K562 (cell line): Measurements from ENCODE around the gene HOXA10. TPM values are rescaled to one million over a fixed set of nuclear protein-coding genes. Genes with fewer than 3 reads are reported as not detected.

Experiments
- ATAC-seq: fragments of 200-7000 bp; cut with Tn5 transposase; 3 replicates; pipeline ENCODE4 v1.9.1; 2020; ENCODE audit warnings: moderate library complexity
- BruUV-seq: library from RNA; stranded (reverse); fragments of 400-500 nt; replicated peaks from 2 replicates; lab custom pipeline; 2021; lab: Mats Ljungman, UMichigan
- CTCF ChIA-PET: fragments of 300-600 bp; formaldehyde crosslinking; extraction: SDS; loops from one replicate; lab custom pipeline; 2021; ENCODE audit warnings: low intra/inter-chr PET ratio; lab: Yijun Ruan, JAX
- POLR2A ChIA-PET: fragments of 300-600, 350-650 bp; sonication (Branson Sonifier 250); formaldehyde crosslinking; extraction: SDS; loops from one replicate; lab custom pipeline; 2021; ENCODE audit warnings: antibody characterized with exemption, inconsistent platforms; lab: Yijun Ruan, JAX
- DNase-seq, 4 experiments: peaks; one replicate each; pipeline versions ENCODE4 v3.0.0 to v3.0.0-alpha.2; 2011 to 2018; ENCODE audit warnings: low spot score in 3 of 4, mixed read lengths in 3 of 4; ENCODE audit errors: extremely low read depth in 1 of 4
- FAIRE-seq: peaks from 2 replicates; lab custom pipeline; 2011; peaks lifted over from hg19 to GRCh38; lab: Jason Lieb, UNC
- H2AFZ ChIP-seq: 2 replicates; pipeline ENCODE4 v1.6.0; 2011; ENCODE audit warnings: low read depth, low read length, control low read depth, inconsistent platforms
- H3K27ac ChIP-seq: fragments of 200-600 bp; 3 replicates; pipeline ENCODE4 v1.8.0; 2011; ENCODE audit warnings: low read depth, mild to moderate bottlenecking, control low read depth, inconsistent platforms, low read length, moderate library complexity, mixed read lengths; ENCODE audit errors: extremely low read depth
- H3K27me3 ChIP-seq, 2 experiments: fragments of 300-600 bp in 1 of 2; 2 replicates in 1 of 2; 3 replicates in 1 of 2; pipeline versions ENCODE4 v1.6.0 to v1.8.0; 2011; ENCODE audit warnings: inconsistent platforms in 2 of 2, low read length in 2 of 2, mild to moderate bottlenecking in 1 of 2, mixed read lengths in 1 of 2, moderate library complexity in 1 of 2; ENCODE audit not compliant: control insufficient read depth in 2 of 2, insufficient read depth in 2 of 2
- H3K36me3 ChIP-seq: fragments of 300-600 bp; 3 replicates; pipeline ENCODE4 v1.8.0; 2011; ENCODE audit warnings: mild to moderate bottlenecking, low read length, inconsistent platforms; ENCODE audit not compliant: control insufficient read depth, insufficient read depth
- H3K4me1 ChIP-seq, 2 experiments: fragments of 200-600 bp in 1 of 2; replicated peaks in 1 of 2; 2 replicates in 1 of 2; 3 replicates in 1 of 2; pipeline versions ENCODE4 v1.5.1 to v1.8.0; 2011; ENCODE audit warnings: inconsistent platforms in 2 of 2, low read length in 2 of 2, mild to moderate bottlenecking in 1 of 2, mixed read lengths in 1 of 2, moderate library complexity in 1 of 2; ENCODE audit not compliant: control insufficient read depth in 2 of 2, insufficient read depth in 2 of 2
- H3K4me2 ChIP-seq: 2 replicates; pipeline ENCODE4 v1.6.1; 2011; ENCODE audit warnings: low read length, control low read depth, inconsistent platforms, mixed read lengths; ENCODE audit not compliant: insufficient read depth
- H3K4me3 ChIP-seq: fragments of 200-600 bp; sonication (generic), shearing (Covaris generic); 2 replicates; pipeline ENCODE4 v1.5.1; 2016; ENCODE audit warnings: control low read depth, inconsistent platforms
- H3K79me2 ChIP-seq: fragments of 200-600 bp; 3 replicates; pipeline ENCODE4 v1.8.0; 2011; ENCODE audit warnings: low read length, inconsistent platforms; ENCODE audit not compliant: control insufficient read depth, insufficient read depth
- H3K9ac ChIP-seq, 2 experiments: 2 replicates each; pipeline versions ENCODE4 v1.6.0 to v1.6.1; 2011; ENCODE audit warnings: low read depth in 2 of 2, low read length in 2 of 2, control low read depth in 1 of 2, inconsistent platforms in 1 of 2, mild to moderate bottlenecking in 1 of 2, mixed read lengths in 1 of 2; ENCODE audit not compliant: insufficient read depth in 1 of 2
- H3K9me1 ChIP-seq: one replicate; pipeline ENCODE4 v1.6.0; 2011; ENCODE audit warnings: inconsistent platforms, mild to moderate bottlenecking, low read length, moderate library complexity; ENCODE audit not compliant: control insufficient read depth, insufficient read depth
- H3K9me3 ChIP-seq: replicated peaks from 2 replicates; pipeline ENCODE4 v1.5.1; 2011; ENCODE audit warnings: low read depth, low read length, inconsistent platforms; ENCODE audit not compliant: control insufficient read depth, insufficient read depth
- H4K20me1 ChIP-seq: replicated peaks from 2 replicates; pipeline ENCODE4 v1.6.1; 2011; ENCODE audit warnings: low read length, inconsistent platforms, mixed read lengths; ENCODE audit not compliant: control insufficient read depth, insufficient read depth
- ATF2 ChIP-seq: sonication (generic); formaldehyde crosslinking; IDR thresholded peaks from 2 replicates; pipeline ENCODE4 v1.8.1; 2022; ENCODE audit warnings: missing genetic modification reagents
- CBX1 ChIP-seq: sonication (generic); IDR thresholded peaks from 2 replicates; pipeline ENCODE4 v1.6.1; 2016; ENCODE audit warnings: antibody characterized with exemption, low read depth, mild to moderate bottlenecking
- CXXC5 ChIP-seq: fragments of 250-450 bp; sonication (Bioruptor Pico); IDR thresholded peaks from 2 replicates; pipeline ENCODE4 v1.8.0; 2022; ENCODE audit warnings: inconsistent platforms, mild to moderate bottlenecking, moderate library complexity
- E2F6 ChIP-seq, 2 experiments: IDR thresholded peaks; 2 replicates each; pipeline ENCODE4 v1.6.1; 2011; ENCODE audit warnings: borderline replicate concordance in 1 of 2, control low read depth in 1 of 2, low read depth in 1 of 2, low read length in 1 of 2, mild to moderate bottlenecking in 1 of 2, mixed read lengths in 1 of 2, moderate library complexity in 1 of 2; ENCODE audit not compliant: insufficient read depth in 1 of 2, insufficient read length in 1 of 2, poor library complexity in 1 of 2, severe bottlenecking in 1 of 2; ENCODE audit errors: extremely low read depth in 1 of 2
- HDAC8 ChIP-seq: fragments of 450-650 bp; IDR thresholded peaks from 2 replicates; pipeline ENCODE4 v1.6.1; 2016; ENCODE audit warnings: mild to moderate bottlenecking, missing genetic modification characterization, moderate library complexity, missing compliant biosample characterization
- IFI16 ChIP-seq: fragments of 250-450 bp; sonication (Bioruptor Pico); IDR thresholded peaks from 2 replicates; pipeline ENCODE4 v2.1.2; 2022; ENCODE audit warnings: mild to moderate bottlenecking, inconsistent platforms
- KDM5B ChIP-seq: fragments of 200-600 bp; sonication (generic); IDR thresholded peaks from 2 replicates; pipeline ENCODE4 v1.6.1; 2012; ENCODE audit warnings: low read depth, mild to moderate bottlenecking, moderate library complexity, low read length, control low read depth, inconsistent platforms; ENCODE audit not compliant: insufficient replicate concordance
- MAZ ChIP-seq, 2 experiments: fragments of 450-650 bp in 1 of 2; sonication (generic) in 1 of 2; formaldehyde crosslinking; IDR thresholded peaks in 1 of 2; conservative IDR thresholded peaks in 1 of 2; 2 replicates each; pipeline versions ENCODE4 v1.4.0 to v1.5.0; 2020; ENCODE audit warnings: mild to moderate bottlenecking in 1 of 2, missing genetic modification reagents in 1 of 2
- ZNF280A ChIP-seq: fragments of 450-650 bp; IDR thresholded peaks from 2 replicates; pipeline ENCODE4 v1.6.1; 2018; ENCODE audit warnings: mild to moderate bottlenecking, low read depth; ENCODE audit not compliant: partially characterized antibody
- ZNF507 ChIP-seq: conservative IDR thresholded peaks from 2 replicates; pipeline ENCODE4 v1.6.1; 2017; ENCODE audit warnings: missing genetic modification characterization, missing compliant biosample characterization
- WGBS: fragments of 100-300 bp; shearing (Covaris generic); methylation state at CpG from one replicate; pipeline ENCODE4 v1.1.6; 2016; ENCODE audit warnings: low coverage, mixed read lengths; ENCODE audit not compliant: insufficient coverage; ENCODE audit errors: missing lambda C conversion rate; 5-methylcytosine and 5-hydroxymethylcytosine counted together
- in situ Hi-C: fragments of 300-500 bp; cut with MboI; formaldehyde crosslinking; loops from 4 replicates; pipeline ENCODE4 v1.15.0; 2018; ENCODE audit warnings: inconsistent platforms, mixed read lengths
- intact Hi-C: fragments of 100-400 bp; cut with micrococcal nuclease; formaldehyde crosslinking; loops from 2 replicates; pipeline ENCODE4 v1.14.2; 2022
- polyA plus RNA-seq, 8 experiments: library from polyadenylated mRNA; depleted of rRNA in 4 of 8; stranded (reverse) in 5 of 8; unstranded in 3 of 8; fragments of >200 nt; fragmentation: Nextera tagmentation in 2 of 8; fragmentation: Illumina TruSeq in 1 of 8; extraction: Ambion mirVana in 2 of 8; extraction: Trizol in 1 of 8; gene quantifications; 2 replicates each; pipeline versions ENCODE4 v1.2.1 to v1.2.3, GENCODE V29; 2011 to 2014; ENCODE audit warnings: inconsistent platforms in 1 of 8, missing spikeins in 1 of 8
- total RNA-seq, 7 experiments: library from RNA; depleted of rRNA in 6 of 7; stranded (reverse); fragments of >200 nt in 6 of 7; fragmentation: Illumina TruSeq in 2 of 7; extraction: Trizol in 2 of 7; gene quantifications; 2 replicates each; pipeline versions ENCODE4 v1.2.1 to v1.2.3, GENCODE V29; 2011 to 2021; ENCODE audit warnings: low replicate concordance in 1 of 7

The HOXA10 gene
- total and polyA plus RNA-seq, 9 of the 15 experiments (the other 6 are each of a cell fraction or from before 2014, with no cell fraction given): not detected

GRCh38 chr7:27161214-27161720 lies 12.9 kb downstream of the HOXA10 start (continued):
- no peak for TF ChIP-seq ZNF280A

- H3K4me1 ChIP-seq: peaks cover 0 to 26% of the 10 kb centered on the region in 2 experiments; a peak in 2 of 5 replicates
- peak overlapping the region in 1 of 2 experiments; percentile 66; a peak in 1 of 4 replicates for H3K9ac ChIP-seq
- ATAC-seq (peak; percentile 89), DNase-seq (peak; percentile 81 to 88 (median 84)), FAIRE-seq (peak; percentile 95)
- H3K27ac ChIP-seq: no peak overlapping the region
- peaks cover 18 to 76% of the 10 kb centered on the region in 2 experiments for H3K27me3 ChIP-seq
- H3K4me2 ChIP-seq: peak overlapping the region; percentile 70
- intact Hi-C loops: loop anchor here (2.0 to 5.0 kb wide), 5 partner anchors 298 to 1268 kb away; partner anchors contain the start of genes SKAP2 and SNX10
- H3K36me3 ChIP-seq: no peaks in the 10 kb centered on the region
- 20% methylated on average over 51 of the region's 54 CpGs for WGBS
- POLR2A ChIA-PET: interaction anchor here (0.7 to 1.5 kb wide), 3 partner anchors 9 to 648 kb away, joined by 3 to 4 read pairs (median 3); no protein-coding TSS in a partner anchor
- H3K9me3 ChIP-seq: no peaks in the 10 kb centered on the region
- CTCF ChIA-PET: interaction anchor here (0.6 to 2.5 kb wide), 7 partner anchors 34 to 793 kb away, joined by 3 to 16 read pairs (median 4); no protein-coding TSS in a partner anchor
- H3K9me1 ChIP-seq: no peaks in the 10 kb centered on the region
- H4K20me1 ChIP-seq: no peaks in the 10 kb centered on the region
- no TSS peak for BruUV-seq
- H3K79me2 ChIP-seq: no peaks in the 10 kb centered on the region
- in situ Hi-C loops: loop anchor here (25.0 kb wide), 3 partner anchors 648 to 1273 kb away; no protein-coding TSS in a partner anchor
- H2AFZ ChIP-seq: peak overlapping the region; percentile 83
- H3K4me3 ChIP-seq: peak overlapping the region; percentile 14
- peak; percentile 14 to 26; a peak in 1 of 4 replicates for TF ChIP-seq MAZ (CRISPR knock-in tag; conservative IDR thresholded peaks at IDR 0.05 in 1 of 2, IDR thresholded peaks at IDR 0.05 in 1 of 2)
- TF ChIP-seq ZNF507 (tag): no peak
- no peak for TF ChIP-seq ATF2
- TF ChIP-seq CBX1: 0 out of 2 replicates have a peak, but pooled peaks have one; percentile 20
- no peak for TF ChIP-seq KDM5B
- TF ChIP-seq HDAC8: no peak
- peak; percentile 2; the same call in 1 of the 2 replicates for TF ChIP-seq CXXC5
- TF ChIP-seq E2F6 (IDR thresholded peaks at IDR 0.05; ENCODE audit: borderline replicate concordance in 1 of 2, extremely low read depth in 1 of 2, insufficient read depth in 1 of 2, insufficient read length in 1 of 2, low read depth in 1 of 2, low read length in 1 of 2, poor library complexity in 1 of 2, severe bottlenecking in 1 of 2): peak in 1 of 2 experiments; percentile 81
- TF ChIP-seq IFI16 (CRISPR knock-in tag): no peak
Observed at GRCh38 chr7:27160546-27161213, 13.4 kb downstream of the HOXA10 start.
